PC-9 (cell line): ENCODE results near the gene CD109. TPM values are rescaled to one million over a fixed set of nuclear protein-coding genes. Genes with fewer than 3 reads are reported as not detected.

Experiments
- BruUV-seq: library from RNA; stranded (reverse); fragments of 400-500 nt; replicated peaks from 2 replicates; lab custom pipeline; 2021; lab: Mats Ljungman, UMichigan
- CTCF ChIA-PET: fragments of 300-600 bp; sonication (Branson Sonifier 250); formaldehyde crosslinking; loops from one replicate; lab custom pipeline; 2022; ENCODE audit warnings: antibody characterized with exemption; lab: Charles Lee
- POLR2A ChIA-PET: fragments of 300-600 bp; sonication (Branson Sonifier 250); formaldehyde crosslinking; loops from one replicate; lab custom pipeline; 2022; ENCODE audit warnings: antibody characterized with exemption; ENCODE audit not compliant: unreplicated experiment; lab: Charles Lee
- DNase-seq, 2 experiments: peaks; one replicate each; pipeline versions ENCODE4 v3.0.0 to v3.0.0-alpha.2; 2015 to 2022; ENCODE audit warnings: mixed read lengths in 1 of 2
- H2AFZ ChIP-seq: fragments of 200-600 bp; sonication (generic); 2 replicates; pipeline ENCODE4 v1.8.1; 2017; ENCODE audit warnings: antibody characterized with exemption
- H3F3A ChIP-seq: fragments of 200-600 bp; sonication (generic); 2 replicates; pipeline ENCODE4 v1.8.1; 2017; ENCODE audit warnings: antibody characterized with exemption, mild to moderate bottlenecking, low read depth; ENCODE audit not compliant: insufficient read depth
- H3K27ac ChIP-seq: fragments of 200-600 bp; sonication (generic); 2 replicates; pipeline ENCODE4 v1.6.1; 2016; ENCODE audit warnings: mixed run types
- H3K27me3 ChIP-seq: fragments of 200-600 bp; sonication (generic); 2 replicates; pipeline ENCODE4 v1.6.1; 2016; ENCODE audit warnings: low read depth, mixed run types; ENCODE audit not compliant: insufficient read depth
- H3K36me3 ChIP-seq: fragments of 200-600 bp; sonication (generic); 2 replicates; pipeline ENCODE4 v1.6.1; 2016; ENCODE audit warnings: low read depth, mixed run types
- H3K4me1 ChIP-seq: fragments of 200-600 bp; sonication (generic); replicated peaks from 2 replicates; pipeline ENCODE4 v1.6.1; 2016; ENCODE audit warnings: mixed run types; ENCODE audit not compliant: insufficient read depth
- H3K4me2 ChIP-seq: fragments of 200-600 bp; sonication (generic); 2 replicates; pipeline ENCODE4 v1.6.1; 2017; ENCODE audit warnings: mixed run types
- H3K4me3 ChIP-seq: fragments of 200-600 bp; sonication (generic); 2 replicates; pipeline ENCODE4 v1.6.1; 2016; ENCODE audit warnings: mixed run types
- H3K79me2 ChIP-seq: fragments of 200-600 bp; sonication (generic); 2 replicates; pipeline ENCODE4 v1.6.1; 2017; ENCODE audit warnings: low read depth, mixed run types
- H3K9me2 ChIP-seq: fragments of 200-600 bp; sonication (generic); 2 replicates; pipeline ENCODE4 v1.8.1; 2017; ENCODE audit warnings: mild to moderate bottlenecking; ENCODE audit not compliant: insufficient read depth
- H3K9me3 ChIP-seq: fragments of 200-600 bp; sonication (generic); 2 replicates; pipeline ENCODE4 v1.8.1; 2016; ENCODE audit warnings: low read depth; ENCODE audit not compliant: insufficient read depth
- H4K20me1 ChIP-seq: fragments of 200-600 bp; sonication (generic); 2 replicates; pipeline ENCODE4 v1.8.1; 2017; ENCODE audit not compliant: insufficient read depth
- CTCF ChIP-seq: fragments of 200-600 bp; sonication (generic); conservative IDR thresholded peaks from 2 replicates; pipeline ENCODE4 v1.6.1; 2017; ENCODE audit warnings: mixed run types, antibody characterized with exemption, mild to moderate bottlenecking, moderate library complexity
- EZH2 ChIP-seq: fragments of 200-600 bp; sonication (generic); IDR thresholded peaks from 2 replicates; pipeline ENCODE4 v1.8.0; 2017; ENCODE audit warnings: antibody characterized with exemption, low read depth
- intact Hi-C: fragments of 100-400 bp; cut with micrococcal nuclease; formaldehyde crosslinking; loops from one replicate; pipeline ENCODE4 v1.10.0; 2022; ENCODE audit not compliant: unreplicated experiment
- total RNA-seq: library from RNA; stranded (reverse); gene quantifications from 2 replicates; pipeline ENCODE4 v1.2.3, GENCODE V29; 2021

CD109 gene
- total RNA-seq, 1 experiment from 2014 or later: 50.7 TPM

GRCh38 chr6:73769976-73770375 is 74.0 kb downstream of the CD109 start:
- no peak for TF ChIP-seq CTCF
- TF ChIP-seq EZH2: no peak
- Histone ChIP-seq H3K4me1 (peaks cover 24% of the 10 kb centered on the region), H3K27me3 (no peaks in the 10 kb centered on the region), H3F3A (peaks cover 10% of the 10 kb centered on the region), H3K4me2 (no peak overlapping the region), H3K9me3 (no peaks in the 10 kb centered on the region), H3K4me3 (no peak overlapping the region), H4K20me1 (no peaks in the 10 kb centered on the region), H3K79me2 (no peaks in the 10 kb centered on the region), H3K9me2 (no peaks in the 10 kb centered on the region; the same call in 1 of the 2 replicates), H3K36me3 (no peaks in the 10 kb centered on the region), H3K27ac (no peak overlapping the region), H2AFZ (no peak overlapping the region)
- intact Hi-C loops: no loop called here
- CTCF ChIA-PET: interaction anchor here (0.6 kb wide), 1 partner anchor 14 kb away, joined by 4 read pairs; no protein-coding TSS in a partner anchor
- POLR2A ChIA-PET: no interaction called here
- DNase-seq: no peak
- no TSS peak for BruUV-seq

- intact Hi-C loops: loop anchor here (2.0 kb wide), 1 partner anchor 28 kb away; no protein-coding TSS in a partner anchor
- 0 out of 2 replicates have a peak overlapping the region, but pooled peaks have one; percentile 5 for H2AFZ ChIP-seq
- TF ChIP-seq CTCF (no peak), EZH2 (no peak)
- peak overlapping the region; percentile 11; the same call in 1 of the 2 replicates for H3K4me3 ChIP-seq
- peak; percentile 80 to 97 for DNase-seq
- H3K27ac ChIP-seq: peak overlapping the region; percentile 69
- H3K36me3 ChIP-seq: no peaks in the 10 kb centered on the region
- H3K4me1 ChIP-seq: peaks cover 31% of the 10 kb centered on the region
- H3K4me2 ChIP-seq: peak overlapping the region; percentile 74
- no peaks in the 10 kb centered on the region for H3K9me2 ChIP-seq
- no peaks in the 10 kb centered on the region for H3K27me3 ChIP-seq
- ChIA-PET CTCF (no interaction called here), POLR2A (interaction anchor here (0.5 to 0.7 kb wide), 2 partner anchors 94 to 1469 kb away, joined by 3 to 7 read pairs; no protein-coding TSS in a partner anchor)
- BruUV-seq: no TSS peak
- H3K79me2 ChIP-seq: no peaks in the 10 kb centered on the region
- peaks cover 11% of the 10 kb centered on the region for H3F3A ChIP-seq
- H4K20me1 ChIP-seq: no peaks in the 10 kb centered on the region
- H3K9me3 ChIP-seq: no peaks in the 10 kb centered on the region
Observed at GRCh38 chr6:73774311-73774774, 78.3 kb downstream of the CD109 start.

GRCh38 chr6:73779943-73780342 is 83.9 kb downstream of the CD109 start:
- Histone ChIP-seq H3K79me2 (no peaks in the 10 kb centered on the region), H3K27ac (no peak overlapping the region), H3F3A (peaks cover 1% of the 10 kb centered on the region; the same call in 1 of the 2 replicates), H3K27me3 (no peaks in the 10 kb centered on the region), H4K20me1 (no peaks in the 10 kb centered on the region), H3K4me1 (peaks cover 7% of the 10 kb centered on the region), H3K4me2 (no peak overlapping the region), H3K9me2 (no peaks in the 10 kb centered on the region), H3K36me3 (no peaks in the 10 kb centered on the region), H2AFZ (no peak overlapping the region), H3K4me3 (no peak overlapping the region), H3K9me3 (no peaks in the 10 kb centered on the region)
- ChIA-PET POLR2A (no interaction called here), CTCF (no interaction called here)
- TF ChIP-seq EZH2 (no peak), CTCF (no peak)
- DNase-seq: no peak
- no TSS peak for BruUV-seq
- intact Hi-C loops: no loop called here
